Sigmoid colon (tissue), 4 donors: ENCODE data around the gene CNIH3.

Source experiments
- CTCF ChIP-seq, 4 experiments: fragments of 450-650 bp in 3 of 4; fragments of 200-600 bp in 1 of 4; IDR thresholded peaks; one replicate each; pipeline ENCODE4 v1.5.1; 2016 to 2019; ENCODE audit warnings: antibody characterized with exemption in 4 of 4, mild to moderate bottlenecking in 3 of 4, moderate library complexity in 2 of 4
- EP300 ChIP-seq, 4 donors: sonication (generic); formaldehyde crosslinking; IDR thresholded peaks; one replicate each; pipeline ENCODE4 v1.6.1; 2017; ENCODE audit warnings: antibody characterized with exemption in 4 of 4
- POLR2A ChIP-seq, 2 donors: fragments of 450-650 bp; IDR thresholded peaks; one replicate each; pipeline ENCODE4 v1.6.1; 2016; ENCODE audit warnings: antibody characterized with exemption in 2 of 2, mild to moderate bottlenecking in 2 of 2, moderate library complexity in 2 of 2
- POLR2AphosphoS5 ChIP-seq, 4 donors: sonication (generic); formaldehyde crosslinking; IDR thresholded peaks; one replicate each; pipeline ENCODE4 v1.6.1; 2017; ENCODE audit warnings: antibody characterized with exemption in 4 of 4

GRCh38 chr1:224730540-224730939 is 114.4 kb downstream of the CNIH3 start:
- TF ChIP-seq POLR2A (IDR thresholded peaks at IDR 0.05) (no peak), CTCF (IDR thresholded peaks at IDR 0.05) (no peak), POLR2AphosphoS5 (IDR thresholded peaks at IDR 0.05) (no peak), EP300 (IDR thresholded peaks at IDR 0.05) (no peak)
